Immature natural killer cell (primary cell): ENCODE measurements around the gene PTPN22. TPM values are rescaled to one million over a fixed set of nuclear protein-coding genes. Genes with fewer than 3 reads are reported as not detected.
A peak's percentile ranks its signal among the peaks of the same experiment; 100 is the strongest.

ENCODE experiments used
- DNase-seq, 3 donors: peaks; one replicate each; pipeline ENCODE4 v3.0.0; 2022; ENCODE audit warnings: mixed read lengths in 1 of 3
- H3K27ac Mint-ChIP-seq, 6 donors: one replicate each; pipeline ENCODE4 v1.8.0; 2020; ENCODE audit warnings: mixed read lengths in 6 of 6, mild to moderate bottlenecking in 5 of 6, inconsistent platforms in 4 of 6, moderate library complexity in 3 of 6
- H3K27me3 Mint-ChIP-seq, 3 donors: one replicate each; pipeline ENCODE4 v1.8.0; 2020 to 2021; ENCODE audit warnings: low read depth in 3 of 3, mild to moderate bottlenecking in 3 of 3, mixed read lengths in 3 of 3, moderate library complexity in 3 of 3, inconsistent platforms in 1 of 3
- H3K36me3 Mint-ChIP-seq, 3 donors: one replicate each; pipeline ENCODE4 v1.8.0; 2020; ENCODE audit warnings: mixed read lengths in 3 of 3, inconsistent platforms in 2 of 3, mild to moderate bottlenecking in 2 of 3
- H3K4me1 Mint-ChIP-seq, 2 donors: one replicate each; pipeline ENCODE4 v1.8.0; 2020; ENCODE audit warnings: inconsistent platforms in 2 of 2, mild to moderate bottlenecking in 2 of 2, mixed read lengths in 2 of 2, moderate library complexity in 1 of 2
- H3K4me3 Mint-ChIP-seq, 5 donors: one replicate each; pipeline ENCODE4 v1.8.0; 2020; ENCODE audit warnings: mild to moderate bottlenecking in 5 of 5, mixed read lengths in 5 of 5, inconsistent platforms in 3 of 5, moderate library complexity in 3 of 5
- H3K9me3 Mint-ChIP-seq, 6 donors: one replicate each; pipeline ENCODE4 v1.8.0; 2020; ENCODE audit warnings: mild to moderate bottlenecking in 6 of 6, mixed read lengths in 6 of 6, inconsistent platforms in 4 of 6, moderate library complexity in 3 of 6
- polyA plus RNA-seq, 3 donors: library from polyadenylated mRNA; unstranded; fragments of 300-500 nt; fragmentation: Illumina TruSeq; gene quantifications; one replicate each; pipeline ENCODE4 v1.2.3, GENCODE V29; 2021

The PTPN22 gene
- polyA plus RNA-seq, 3 donors from 2014 or later = 80.9 to 109 (median 83.6) TPM

- peak overlapping the region in 1 of 6 donors; percentile 2 for H3K27ac Mint-ChIP-seq
- H3K27me3 Mint-ChIP-seq = peaks cover 0 to 1% (median 0%) of the 10 kb centered on the region in 3 donors
- no peak for DNase-seq
- H3K4me3 Mint-ChIP-seq = no peak overlapping the region
- no peaks in the 10 kb centered on the region for H3K9me3 Mint-ChIP-seq
- peaks cover 9 to 30% of the 10 kb centered on the region in 2 donors for H3K4me1 Mint-ChIP-seq
- H3K36me3 Mint-ChIP-seq = peaks cover 11 to 28% (median 25%) of the 10 kb centered on the region in 3 donors
Measured at GRCh38 chr1:113770031-113770430, 101.5 kb downstream of the PTPN22 start.

DNA sequence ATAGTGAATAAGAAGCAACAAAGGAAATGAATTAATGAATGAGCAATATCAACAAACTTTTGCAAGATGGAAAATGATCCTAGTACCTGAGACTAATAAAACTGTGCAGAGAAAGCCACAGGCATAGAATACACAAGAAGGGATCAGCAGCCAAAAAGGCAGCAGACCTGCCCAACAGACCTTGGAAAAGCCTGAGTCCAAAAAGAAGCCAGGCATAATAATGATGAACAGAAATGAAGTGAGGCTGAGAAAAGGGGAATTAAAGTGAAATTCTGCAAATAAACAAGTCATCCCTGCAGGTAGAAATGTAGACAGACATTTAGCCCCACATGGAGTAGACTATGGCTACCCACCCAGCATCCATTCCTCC, 101.9 kb downstream of the PTPN22 start:
- no peak overlapping the region for H3K4me3 Mint-ChIP-seq
- no peak for DNase-seq
- no peaks in the 10 kb centered on the region for H3K9me3 Mint-ChIP-seq
- H3K27me3 Mint-ChIP-seq = peaks cover 0 to 1% (median 0%) of the 10 kb centered on the region in 3 donors
- peaks cover 9 to 30% of the 10 kb centered on the region in 2 donors for H3K4me1 Mint-ChIP-seq
- H3K36me3 Mint-ChIP-seq = peaks cover 11 to 31% (median 25%) of the 10 kb centered on the region in 3 donors
- peak overlapping the region in 2 of 6 donors; percentile 10 to 15 for H3K27ac Mint-ChIP-seq

- Mint-ChIP-seq H3K36me3 (peaks cover 11 to 31% (median 27%) of the 10 kb centered on the region in 3 donors), H3K9me3 (no peaks in the 10 kb centered on the region), H3K4me1 (peaks cover 9 to 30% of the 10 kb centered on the region in 2 donors), H3K27ac (peak overlapping the region in 4 of 6 donors; percentile 4 to 15 (median 10)), H3K27me3 (peaks cover 0 to 1% (median 0%) of the 10 kb centered on the region in 3 donors), H3K4me3 (no peak overlapping the region)
- no peak for DNase-seq
Measured at GRCh38 chr1:113768916-113769600, 102.5 kb downstream of the PTPN22 start.

DNA sequence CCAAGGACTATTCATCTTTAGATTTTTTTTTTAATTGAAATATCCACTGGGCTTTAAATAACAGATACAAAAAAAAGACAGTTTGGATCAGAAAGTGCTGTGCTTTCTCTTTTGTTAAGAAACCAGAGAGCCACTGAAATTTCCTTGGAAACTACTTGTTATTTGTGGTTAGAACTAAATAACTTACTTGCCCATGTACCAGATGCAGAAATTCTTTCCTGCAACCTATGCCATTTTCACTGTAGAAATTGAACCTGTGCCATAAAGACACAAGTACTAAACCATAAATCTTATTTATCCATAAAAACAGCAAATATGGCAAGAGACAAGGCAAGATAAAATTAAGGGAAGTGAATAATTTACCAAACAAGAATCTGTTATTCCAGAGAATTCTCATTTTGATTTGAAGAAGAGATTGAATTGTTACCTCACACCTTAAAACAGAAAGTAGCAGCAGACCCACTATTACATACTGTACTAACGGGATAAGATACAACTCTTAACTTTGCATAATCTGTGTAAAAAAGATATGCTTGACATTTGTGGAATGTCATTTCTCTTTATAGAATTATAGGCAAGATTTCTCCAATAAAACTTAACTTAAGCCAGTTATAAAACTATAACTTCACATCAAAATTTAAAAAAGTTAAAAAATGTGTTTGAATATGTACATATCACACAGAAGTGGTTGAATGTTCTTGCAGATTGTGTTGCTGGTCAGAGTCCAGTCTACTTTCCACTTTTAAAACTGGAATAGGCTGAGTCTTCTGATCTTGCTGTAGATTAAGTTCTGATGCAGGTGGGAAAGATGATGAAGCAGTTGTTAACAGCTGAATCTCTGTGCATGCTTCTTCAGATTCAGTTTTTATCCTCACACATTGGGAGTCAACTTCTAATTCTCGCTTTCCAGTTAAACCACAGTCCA, 105.9 kb downstream of the PTPN22 start:
- no peak for DNase-seq
- peaks cover 9 to 19% of the 10 kb centered on the region in 2 donors for H3K4me1 Mint-ChIP-seq
- peaks cover 0 to 3% (median 0%) of the 10 kb centered on the region in 3 donors for H3K27me3 Mint-ChIP-seq
- H3K9me3 Mint-ChIP-seq = no peaks in the 10 kb centered on the region
- peaks cover 11 to 26% (median 25%) of the 10 kb centered on the region in 3 donors for H3K36me3 Mint-ChIP-seq
- H3K4me3 Mint-ChIP-seq = no peak overlapping the region
- H3K27ac Mint-ChIP-seq = peak overlapping the region in 4 of 6 donors; percentile 4 to 72 (median 40)

Other genes starting within 250 kb of the PTPN22 start
- gene PHTF1, start 112.2 kb downstream of the PTPN22 start, polyA plus RNA-seq = 10 to 100 TPM; 18.5 to 37.6 (median 28.1) TPM
- 10 to 100 TPM; 26.4 to 30.6 (median 30.2) TPM for gene RSBN1, start 59.2 kb downstream of the PTPN22 start, polyA plus RNA-seq
- under 1 TPM in 1 of 3 donors, not detected in 2; 0.11 TPM for gene BCL2L15, start 15.9 kb upstream of the PTPN22 start, polyA plus RNA-seq
- gene AP4B1, start 33.1 kb upstream of the PTPN22 start, polyA plus RNA-seq = 10 to 100 TPM in 2 of 3 donors, 1 to 10 TPM in 1; 9.7 to 21.6 (median 18.6) TPM
- 1 to 10 TPM; 2.0 to 8.4 (median 6.6) TPM for gene DCLRE1B, start 33.6 kb upstream of the PTPN22 start, polyA plus RNA-seq
- 10 to 100 TPM in 2 of 3 donors, 1 to 10 TPM in 1; 4.3 to 27.5 (median 12.7) TPM for gene HIPK1, start 57.6 kb upstream of the PTPN22 start, polyA plus RNA-seq
- under 1 TPM in 1 of 3 donors, not detected in 2; 0.11 TPM for gene OLFML3, start 107.8 kb upstream of the PTPN22 start, polyA plus RNA-seq